Ishikawa (cell line): ENCODE measurements around the gene THAP7.

Experiments
- CEBPB ChIP-seq: IDR thresholded peaks from 2 replicates; pipeline ENCODE4 v1.6.1; 2012
- CREB1 ChIP-seq: IDR thresholded peaks from 2 replicates; pipeline ENCODE4 v1.6.1; 2012; ENCODE audit warnings: low read depth
- EGR1 ChIP-seq: IDR thresholded peaks from 2 replicates; pipeline ENCODE4 v1.6.1; 2012
- EP300 ChIP-seq: IDR thresholded peaks from 2 replicates; pipeline ENCODE4 v1.6.1; 2012; ENCODE audit warnings: borderline replicate concordance
- FOXM1 ChIP-seq: IDR thresholded peaks from 2 replicates; pipeline ENCODE4 v1.6.1; 2012; ENCODE audit warnings: low read depth, borderline replicate concordance
- TCF12 ChIP-seq: IDR thresholded peaks from 2 replicates; pipeline ENCODE4 v1.6.1; 2012; ENCODE audit warnings: low read depth
- TEAD4 ChIP-seq: IDR thresholded peaks from 2 replicates; pipeline ENCODE4 v1.6.1; 2012
- YY1 ChIP-seq: IDR thresholded peaks from 2 replicates; pipeline ENCODE4 v1.6.1; 2012; ENCODE audit warnings: low read depth

DNA sequence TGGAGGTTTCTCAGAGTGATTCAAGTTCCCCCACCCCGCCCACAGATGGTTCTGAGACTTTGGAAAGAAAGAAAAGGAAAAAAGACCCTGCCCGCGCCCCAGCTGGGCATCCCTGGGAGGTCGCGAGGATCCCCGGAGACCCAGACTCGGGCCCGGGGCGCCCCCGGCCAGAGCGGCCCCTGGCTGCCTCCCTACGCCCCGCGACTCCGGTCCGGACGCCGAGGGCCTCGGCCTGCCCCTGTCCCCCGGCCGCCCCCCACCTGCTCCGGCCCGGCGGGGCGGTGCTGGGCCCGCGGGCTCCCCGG, 37.2 kb downstream of the THAP7 start:
- no peak for TF ChIP-seq CEBPB
- no peak for TF ChIP-seq FOXM1
- no peak for TF ChIP-seq EGR1
- TF ChIP-seq CREB1: no peak
- TF ChIP-seq TCF12: no peak
- TF ChIP-seq TEAD4: no peak
- no peak for TF ChIP-seq YY1
- no peak for TF ChIP-seq EP300
